Ramos (cell line): ENCODE measurements around the gene CPA2.

Source experiments
- in situ Hi-C: fragments of 300-500 bp; cut with MboI; formaldehyde crosslinking; loops from one replicate; pipeline ENCODE4 v1.14.3; 2022; ENCODE audit warnings: low sequenced_read_pairs; ENCODE audit not compliant: unreplicated experiment

CPA2 gene

GRCh38 chr7:130248842-130249241 lies 17.8 kb upstream of the CPA2 start:
- in situ Hi-C loops = loop anchor here (10.0 kb wide), 1 partner anchor 506 kb away; no protein-coding TSS in a partner anchor

- in situ Hi-C loops = loop anchor here (10.0 kb wide), 1 partner anchor 505 kb away; no protein-coding TSS in a partner anchor
These were observed 17.0 kb upstream of the CPA2 start for GRCh38 chr7:130249626-130250025.

- in situ Hi-C loops = no loop called here
These were observed 12.1 kb upstream of the CPA2 start for GRCh38 chr7:130254555-130254954.

GRCh38 chr7:130256704-130257103 lies 10.0 kb upstream of the CPA2 start:
- in situ Hi-C loops = no loop called here

GRCh38 chr7:130258494-130259078 lies 8.1 kb upstream of the CPA2 start:
- in situ Hi-C loops = no loop called here

- in situ Hi-C loops = no loop called here
These were observed 4.2 kb upstream of the CPA2 start for GRCh38 chr7:130262448-130262847.

GRCh38 chr7:130263130-130263529 lies 3.5 kb upstream of the CPA2 start:
- in situ Hi-C loops = no loop called here

GRCh38 chr7:130266961-130267321 lies 278 bp downstream of the CPA2 start:
- in situ Hi-C loops = no loop called here

GRCh38 chr7:130268463-130269317 lies 2.0 kb downstream of the CPA2 start:
- in situ Hi-C loops = no loop called here

- in situ Hi-C loops = no loop called here
These were observed 2.6 kb downstream of the CPA2 start for GRCh38 chr7:130269318-130269694.

- in situ Hi-C loops = no loop called here
These were observed 4.5 kb downstream of the CPA2 start for GRCh38 chr7:130270947-130271800.

GRCh38 chr7:130272381-130273080 lies 5.9 kb downstream of the CPA2 start:
- in situ Hi-C loops = no loop called here

- in situ Hi-C loops = no loop called here
These were observed 6.6 kb downstream of the CPA2 start for GRCh38 chr7:130273081-130273932.

GRCh38 chr7:130273933-130274255 lies 7.2 kb downstream of the CPA2 start:
- in situ Hi-C loops = no loop called here

GRCh38 chr7:130274296-130274695 lies 7.6 kb downstream of the CPA2 start:
- in situ Hi-C loops = no loop called here

- in situ Hi-C loops = no loop called here
These were observed 8.4 kb downstream of the CPA2 start for GRCh38 chr7:130274983-130275591.

GRCh38 chr7:130275826-130276297 lies 9.2 kb downstream of the CPA2 start:
- in situ Hi-C loops = no loop called here

- in situ Hi-C loops = no loop called here
These were observed 10.4 kb downstream of the CPA2 start for GRCh38 chr7:130276796-130277762.
